ENCODE results near the gene HTT. TPM values are rescaled to one million over a fixed set of nuclear protein-coding genes. Genes with fewer than 3 reads are reported as not detected.

HTT gene
- total and polyA plus RNA-seq, 2 of the 13 experiments (the other 11 are each of a cell fraction or from before 2014, with no cell fraction given): 17.5 to 19.5 TPM

DNA sequence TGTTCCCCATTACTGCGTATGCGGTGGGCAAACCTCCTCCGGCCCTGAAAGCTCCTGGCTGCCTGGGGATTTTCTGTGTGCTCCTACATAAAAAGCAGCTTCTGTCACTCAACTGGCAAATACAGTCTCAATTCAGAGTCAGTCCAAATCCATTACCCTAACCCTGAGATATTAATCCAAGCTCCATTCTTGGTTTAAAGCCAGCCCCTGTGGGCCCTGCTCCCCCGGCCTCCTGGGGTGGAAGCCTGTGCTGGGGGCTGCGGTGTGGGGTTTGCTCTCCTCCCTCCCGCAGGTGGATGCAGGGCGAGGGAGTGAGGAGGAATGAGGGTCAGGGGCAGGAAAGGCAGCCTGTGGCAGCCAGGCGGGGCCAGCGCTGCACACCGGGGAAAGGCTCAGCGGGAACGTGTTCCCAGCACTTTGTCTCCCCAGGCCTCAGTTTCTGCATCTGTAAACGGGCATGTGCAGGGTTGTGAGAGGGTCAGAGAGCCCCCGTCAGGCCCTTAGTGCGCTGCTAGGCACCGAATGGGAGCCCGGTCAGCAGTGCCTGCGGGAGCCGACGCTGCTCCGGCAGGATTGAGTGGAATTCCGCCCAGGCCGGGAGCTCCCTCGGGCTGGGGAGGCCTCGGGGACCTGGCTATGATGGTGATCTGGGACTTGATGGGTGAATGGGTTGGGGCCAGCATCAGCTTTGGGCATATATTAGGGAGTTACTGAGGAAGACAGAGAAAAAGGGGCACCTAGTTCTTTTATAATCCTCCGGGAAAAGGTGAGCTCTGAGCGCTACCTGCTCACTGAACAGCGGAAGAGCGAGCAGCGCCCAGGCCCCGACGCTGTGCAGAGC, 212.1 kb downstream of the HTT start (continued):
- TF ChIP-seq, protein P1, sequence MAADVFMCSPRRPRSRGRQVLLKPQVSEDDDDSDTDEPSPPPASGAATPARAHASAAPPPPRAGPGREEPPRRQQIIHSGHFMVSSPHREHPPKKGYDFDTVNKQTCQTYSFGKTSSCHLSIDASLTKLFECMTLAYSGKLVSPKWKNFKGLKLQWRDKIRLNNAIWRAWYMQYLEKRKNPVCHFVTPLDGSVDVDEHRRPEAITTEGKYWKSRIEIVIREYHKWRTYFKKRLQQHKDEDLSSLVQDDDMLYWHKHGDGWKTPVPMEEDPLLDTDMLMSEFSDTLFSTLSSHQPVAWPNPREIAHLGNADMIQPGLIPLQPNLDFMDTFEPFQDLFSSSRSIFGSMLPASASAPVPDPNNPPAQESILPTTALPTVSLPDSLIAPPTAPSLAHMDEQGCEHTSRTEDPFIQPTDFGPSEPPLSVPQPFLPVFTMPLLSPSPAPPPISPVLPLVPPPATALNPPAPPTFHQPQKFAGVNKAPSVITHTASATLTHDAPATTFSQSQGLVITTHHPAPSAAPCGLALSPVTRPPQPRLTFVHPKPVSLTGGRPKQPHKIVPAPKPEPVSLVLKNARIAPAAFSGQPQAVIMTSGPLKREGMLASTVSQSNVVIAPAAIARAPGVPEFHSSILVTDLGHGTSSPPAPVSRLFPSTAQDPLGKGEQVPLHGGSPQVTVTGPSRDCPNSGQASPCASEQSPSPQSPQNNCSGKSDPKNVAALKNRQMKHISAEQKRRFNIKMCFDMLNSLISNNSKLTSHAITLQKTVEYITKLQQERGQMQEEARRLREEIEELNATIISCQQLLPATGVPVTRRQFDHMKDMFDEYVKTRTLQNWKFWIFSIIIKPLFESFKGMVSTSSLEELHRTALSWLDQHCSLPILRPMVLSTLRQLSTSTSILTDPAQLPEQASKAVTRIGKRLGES (CRISPR knock-in tag; IDR thresholded peaks at IDR 0.05; ENCODE audit: borderline replicate concordance): no peak
- TF ChIP-seq FOXP1 (IDR thresholded peaks at IDR 0.05): no peak
- TF ChIP-seq FOXP1 (CRISPR knock-in tag; IDR thresholded peaks at IDR 0.05): no peak
- no peak for TF ChIP-seq ATRX (CRISPR knock-in tag; IDR thresholded peaks at IDR 0.05; ENCODE audit: borderline replicate concordance)
- TF ChIP-seq NR2F6 (IDR thresholded peaks at IDR 0.05): no peak
- no peak for TF ChIP-seq NR2F6 (CRISPR knock-in tag; IDR thresholded peaks at IDR 0.05)
- peak; percentile 70 for TF ChIP-seq HNRNPLL (IDR thresholded peaks at IDR 0.05; ENCODE audit: low read depth, low read length, poor library complexity, severe bottlenecking)
- TF ChIP-seq PCBP1 (IDR thresholded peaks at IDR 0.05; ENCODE audit: borderline replicate concordance, low read depth, low read length): no peak
- no peak for TF ChIP-seq WIZ (CRISPR knock-in tag; IDR thresholded peaks at IDR 0.05)
- TF ChIP-seq ZKSCAN8 (CRISPR knock-in tag; IDR thresholded peaks at IDR 0.05; ENCODE audit: borderline replicate concordance): no peak
- TF ChIP-seq, protein P2, sequence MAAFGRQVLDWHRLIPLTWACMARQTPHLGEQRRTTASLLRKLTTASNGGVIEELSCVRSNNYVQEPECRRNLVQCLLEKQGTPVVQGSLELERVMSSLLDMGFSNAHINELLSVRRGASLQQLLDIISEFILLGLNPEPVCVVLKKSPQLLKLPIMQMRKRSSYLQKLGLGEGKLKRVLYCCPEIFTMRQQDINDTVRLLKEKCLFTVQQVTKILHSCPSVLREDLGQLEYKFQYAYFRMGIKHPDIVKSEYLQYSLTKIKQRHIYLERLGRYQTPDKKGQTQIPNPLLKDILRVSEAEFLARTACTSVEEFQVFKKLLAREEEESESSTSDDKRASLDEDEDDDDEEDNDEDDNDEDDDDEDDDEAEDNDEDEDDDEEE (CRISPR knock-in tag; IDR thresholded peaks at IDR 0.05): no peak; the same call in 1 of the 2 replicates
- no peak for TF ChIP-seq TBP (CRISPR knock-in tag; IDR thresholded peaks at IDR 0.05)
- TF ChIP-seq, protein P3, sequence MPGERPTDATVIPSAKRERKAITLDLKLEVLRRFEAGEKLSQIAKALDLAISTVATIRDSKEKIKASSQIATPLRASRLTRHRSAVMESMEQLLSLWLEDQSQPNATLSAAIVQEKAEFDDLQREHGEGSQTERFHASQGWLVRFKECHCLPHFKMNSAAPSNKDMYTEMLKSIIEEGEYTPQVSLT (CRISPR knock-in tag; IDR thresholded peaks at IDR 0.05; ENCODE audit: borderline replicate concordance, low read depth): no peak
- TF ChIP-seq ZNF530 (CRISPR knock-in tag; IDR thresholded peaks at IDR 0.05; ENCODE audit: low read depth): no peak
- no peak for TF ChIP-seq SMAD1 (CRISPR knock-in tag; IDR thresholded peaks at IDR 0.05; ENCODE audit: borderline replicate concordance, low read depth)
- no peak for TF ChIP-seq ETV6 (CRISPR knock-in tag; conservative IDR thresholded peaks at IDR 0.05)
- peak; percentile 27; the same call in 1 of the 2 replicates for TF ChIP-seq ZNF768 (CRISPR knock-in tag; IDR thresholded peaks at IDR 0.05)
- TF ChIP-seq TCF7L2 (IDR thresholded peaks at IDR 0.05; ENCODE audit: low read depth, low read length): no peak
- no peak for TF ChIP-seq MIER3 (CRISPR knock-in tag; IDR thresholded peaks at IDR 0.05; ENCODE audit: borderline replicate concordance)
- TF ChIP-seq XBP1 (CRISPR knock-in tag; IDR thresholded peaks at IDR 0.05): no peak
- no peak for TF ChIP-seq ATAD3A (CRISPR knock-in tag; IDR thresholded peaks at IDR 0.05)
- TF ChIP-seq SAFB2 (CRISPR knock-in tag; IDR thresholded peaks at IDR 0.05; ENCODE audit: borderline replicate concordance, low read depth): no peak
- TF ChIP-seq SKI (IDR thresholded peaks at IDR 0.05; ENCODE audit: partially characterized antibody): no peak
- TF ChIP-seq ZNF607 (CRISPR knock-in tag; IDR thresholded peaks at IDR 0.05; ENCODE audit: borderline replicate concordance): no peak
- TF ChIP-seq, protein P4, sequence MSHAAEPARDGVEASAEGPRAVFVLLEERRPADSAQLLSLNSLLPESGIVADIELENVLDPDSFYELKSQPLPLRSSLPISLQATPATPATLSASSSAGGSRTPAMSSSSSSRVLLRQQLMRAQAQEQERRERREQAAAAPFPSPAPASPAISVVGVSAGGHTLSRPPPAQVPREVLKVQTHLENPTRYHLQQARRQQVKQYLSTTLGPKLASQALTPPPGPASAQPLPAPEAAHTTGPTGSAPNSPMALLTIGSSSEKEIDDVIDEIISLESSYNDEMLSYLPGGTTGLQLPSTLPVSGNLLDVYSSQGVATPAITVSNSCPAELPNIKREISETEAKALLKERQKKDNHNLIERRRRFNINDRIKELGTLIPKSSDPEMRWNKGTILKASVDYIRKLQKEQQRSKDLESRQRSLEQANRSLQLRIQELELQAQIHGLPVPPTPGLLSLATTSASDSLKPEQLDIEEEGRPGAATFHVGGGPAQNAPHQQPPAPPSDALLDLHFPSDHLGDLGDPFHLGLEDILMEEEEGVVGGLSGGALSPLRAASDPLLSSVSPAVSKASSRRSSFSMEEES (CRISPR knock-in tag; IDR thresholded peaks at IDR 0.05): no peak
- TF ChIP-seq KLF15 (CRISPR knock-in tag; IDR thresholded peaks at IDR 0.05; ENCODE audit: borderline replicate concordance): no peak
- no peak for TF ChIP-seq ZNF292 (CRISPR knock-in tag; IDR thresholded peaks at IDR 0.05; ENCODE audit: borderline replicate concordance, low read depth)

All from HepG2 (cell line).